SH-SY5Y (cell line): ENCODE measurements around the gene DENND1B.

Experiments used
- GATA2 ChIP-seq: IDR thresholded peaks from 2 replicates; pipeline ENCODE4 v1.6.1; 2011; ENCODE audit warnings: mild to moderate bottlenecking, low read depth, low read length
- GATA3 ChIP-seq: IDR thresholded peaks from 2 replicates; pipeline ENCODE4 v1.6.1; 2011; ENCODE audit warnings: low read depth, mild to moderate bottlenecking, low read length, moderate library complexity

DNA sequence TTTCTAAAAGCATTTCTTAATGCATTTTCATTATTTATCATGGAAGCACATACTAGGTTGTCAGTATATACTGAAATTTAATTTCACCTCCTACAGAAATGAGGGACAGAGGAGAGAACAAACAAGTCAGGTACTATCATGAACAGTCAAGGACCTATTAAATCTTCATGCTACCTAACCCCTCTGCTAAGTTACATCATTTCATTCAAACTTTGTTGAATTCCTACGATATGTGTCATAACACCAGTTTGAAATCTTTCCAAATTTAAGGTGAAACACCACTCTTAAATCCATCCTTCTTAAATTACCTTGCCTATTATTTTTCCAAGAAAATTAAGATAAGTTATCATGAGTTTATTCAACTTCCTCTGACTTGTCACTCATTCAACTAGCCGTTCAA is 78.9 kb downstream of the DENND1B start:
- TF ChIP-seq GATA2 = no peak
- TF ChIP-seq GATA3 = no peak
